ENCODE data around the gene KLK1. TPM values are rescaled to one million over a fixed set of nuclear protein-coding genes. Genes with fewer than 3 reads are reported as not detected.
A peak's percentile ranks its signal among the peaks of the same experiment; 100 is the strongest.

The KLK1 gene
- not detected for polyA plus RNA-seq (2013, experiment 1 of 2; ENCODE audit: insufficient read length)
- 0.20 TPM for polyA plus RNA-seq (2013, experiment 2 of 2; ENCODE audit: insufficient read length)

DNA sequence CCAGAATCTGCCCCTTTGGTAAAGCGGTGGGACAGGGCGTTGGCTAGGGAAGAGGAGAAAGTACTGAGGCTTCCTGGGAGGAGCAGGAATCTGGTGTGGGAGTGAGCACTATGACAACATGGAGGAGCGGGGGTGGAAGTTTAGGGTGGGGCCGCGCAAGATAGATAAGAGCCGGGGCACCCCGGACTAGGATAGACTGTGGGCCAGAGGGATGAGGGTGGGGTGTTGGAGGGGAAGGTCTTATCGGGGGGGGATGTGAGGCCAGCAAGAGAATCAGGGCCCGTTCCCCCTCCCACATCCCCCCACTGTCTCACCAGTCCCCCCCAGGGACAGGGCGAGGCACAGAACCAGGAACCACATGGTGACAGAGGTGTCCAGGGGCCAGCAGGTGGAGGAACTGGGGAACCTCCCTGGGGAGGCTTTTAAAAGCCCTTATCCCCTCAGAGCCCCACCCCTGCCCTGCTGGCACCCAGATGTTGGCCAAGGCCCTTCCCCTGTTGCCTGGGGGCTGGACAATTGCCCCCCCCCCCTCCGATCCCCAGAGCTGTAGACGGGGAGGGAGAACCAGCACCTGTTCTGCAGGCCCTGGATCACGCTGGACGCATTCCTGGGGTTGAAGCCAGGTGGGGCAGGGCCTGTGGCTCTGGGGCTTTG is at the start of gene KLK1:
Gene KLK1 (minus strand): TSS at position 399 of the 654 bp plus-strand sequence. CDS start 39 bp downstream, at position 360.
- DNase-seq = no peak

DNA sequence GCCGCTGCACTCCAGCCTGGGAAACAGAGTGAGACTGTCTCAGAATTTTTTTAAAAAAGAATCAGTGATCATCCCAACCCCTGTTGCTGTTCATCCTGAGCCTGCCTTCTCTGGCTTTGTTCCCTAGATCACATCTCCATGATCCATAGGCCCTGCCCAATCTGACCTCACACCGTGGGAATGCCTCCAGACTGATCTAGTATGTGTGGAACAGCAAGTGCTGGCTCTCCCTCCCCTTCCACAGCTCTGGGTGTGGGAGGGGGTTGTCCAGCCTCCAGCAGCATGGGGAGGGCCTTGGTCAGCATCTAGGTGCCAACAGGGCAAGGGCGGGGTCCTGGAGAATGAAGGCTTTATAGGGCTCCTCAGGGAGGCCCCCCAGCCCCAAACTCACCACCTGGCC is 49.5 kb upstream of the KLK1 start, which contains the start of gene KLK2:
Gene KLK2 (plus strand): TSS at position 384 of the 400 bp plus-strand sequence. CDS start 35 bp downstream, outside the sequence.
- no peak for DNase-seq

DNA sequence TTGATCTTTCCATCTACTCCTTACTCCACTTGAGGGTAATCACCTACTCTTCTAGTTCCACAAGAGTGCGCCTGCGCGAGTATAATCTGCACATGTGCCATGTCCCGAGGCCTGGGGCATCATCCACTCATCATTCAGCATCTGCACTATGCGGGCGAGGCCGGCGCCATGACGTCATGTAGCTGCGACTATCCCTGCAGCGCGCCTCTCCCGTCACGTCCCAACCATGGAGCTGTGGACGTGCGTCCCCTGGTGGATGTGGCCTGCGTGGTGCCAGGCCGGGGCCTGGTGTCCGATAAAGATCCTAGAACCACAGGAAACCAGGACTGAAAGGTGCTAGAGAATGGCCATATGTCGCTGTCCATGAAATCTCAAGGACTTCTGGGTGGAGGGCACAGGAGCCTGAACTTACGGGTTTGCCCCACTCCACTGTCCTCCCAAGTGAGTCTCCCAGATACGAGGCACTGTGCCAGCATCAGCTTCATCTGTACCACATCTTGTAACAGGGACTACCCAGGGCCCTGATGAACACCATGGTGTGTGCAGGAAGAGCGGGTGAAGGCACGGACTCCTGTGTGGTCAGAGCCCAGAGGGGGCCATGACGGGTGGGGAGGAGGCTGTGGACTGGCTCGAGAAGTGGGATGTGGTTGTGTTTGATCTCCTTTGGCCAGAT is 47.0 kb upstream of the KLK1 start:
- DNase-seq = peak; percentile 2

DNA sequence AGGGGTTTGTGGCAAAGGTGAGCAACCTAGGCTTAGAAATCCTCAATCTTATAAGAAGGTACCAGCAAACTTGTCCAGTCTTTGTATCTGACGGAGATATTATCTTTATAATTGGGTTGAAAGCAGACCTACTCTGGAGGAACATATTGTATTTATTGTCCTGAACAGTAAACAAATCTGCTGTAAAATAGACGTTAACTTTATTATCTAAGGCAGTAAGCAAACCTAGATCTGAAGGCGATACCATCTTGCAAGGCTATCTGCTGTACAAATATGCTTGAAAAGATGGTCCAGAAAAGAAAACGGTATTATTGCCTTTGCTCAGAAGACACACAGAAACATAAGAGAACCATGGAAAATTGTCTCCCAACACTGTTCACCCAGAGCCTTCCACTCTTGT is 45.9 kb upstream of the KLK1 start:
- no peak for DNase-seq

DNA sequence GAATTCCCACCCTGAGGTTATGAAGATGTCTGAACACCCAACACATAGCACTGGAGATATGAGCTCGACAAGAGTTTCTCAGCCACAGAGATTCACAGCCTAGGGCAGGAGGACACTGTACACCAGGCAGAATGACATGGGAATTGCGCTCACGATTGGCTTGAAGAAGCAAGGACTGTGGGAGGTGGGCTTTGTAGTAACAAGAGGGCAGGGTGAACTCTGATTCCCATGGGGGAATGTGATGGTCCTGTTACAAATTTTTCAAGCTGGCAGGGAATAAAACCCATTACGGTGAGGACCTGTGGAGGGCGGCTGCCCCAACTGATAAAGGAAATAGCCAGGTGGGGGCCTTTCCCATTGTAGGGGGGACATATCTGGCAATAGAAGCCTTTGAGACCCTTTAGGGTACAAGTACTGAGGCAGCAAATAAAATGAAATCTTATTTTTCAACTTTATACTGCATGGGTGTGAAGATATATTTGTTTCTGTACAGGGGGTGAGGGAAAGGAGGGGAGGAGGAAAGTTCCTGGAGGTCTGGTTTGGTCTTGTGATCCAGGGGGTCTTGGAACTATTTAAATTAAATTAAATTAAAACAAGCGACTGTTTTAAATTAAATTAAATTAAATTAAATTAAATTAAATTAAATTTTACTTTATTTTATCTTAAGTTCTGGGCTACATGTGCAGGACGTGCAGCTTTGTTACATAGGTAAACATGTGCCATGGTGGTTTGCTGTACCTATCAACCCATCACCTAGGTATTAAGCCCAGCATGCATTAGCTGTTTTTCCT is 38.1 kb upstream of the KLK1 start:
- no peak for DNase-seq

DNA sequence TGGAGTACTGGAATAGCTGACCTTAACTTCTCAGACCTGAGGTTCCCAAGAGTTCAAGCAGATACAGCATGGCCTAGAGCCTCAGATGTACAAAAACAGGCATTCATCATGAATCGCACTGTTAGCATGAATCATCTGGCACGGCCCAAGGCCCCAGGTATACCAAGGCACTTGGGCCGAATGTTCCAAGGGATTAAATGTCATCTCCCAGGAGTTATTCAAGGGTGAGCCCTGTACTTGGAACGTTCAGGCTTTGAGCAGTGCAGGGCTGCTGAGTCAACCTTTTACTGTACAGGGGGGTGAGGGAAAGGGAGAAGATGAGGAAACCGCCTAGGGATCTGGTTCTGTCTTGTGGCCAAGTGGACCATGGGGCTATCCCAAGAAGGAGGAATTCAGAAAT is 37.4 kb upstream of the KLK1 start:
- DNase-seq = no peak

DNA sequence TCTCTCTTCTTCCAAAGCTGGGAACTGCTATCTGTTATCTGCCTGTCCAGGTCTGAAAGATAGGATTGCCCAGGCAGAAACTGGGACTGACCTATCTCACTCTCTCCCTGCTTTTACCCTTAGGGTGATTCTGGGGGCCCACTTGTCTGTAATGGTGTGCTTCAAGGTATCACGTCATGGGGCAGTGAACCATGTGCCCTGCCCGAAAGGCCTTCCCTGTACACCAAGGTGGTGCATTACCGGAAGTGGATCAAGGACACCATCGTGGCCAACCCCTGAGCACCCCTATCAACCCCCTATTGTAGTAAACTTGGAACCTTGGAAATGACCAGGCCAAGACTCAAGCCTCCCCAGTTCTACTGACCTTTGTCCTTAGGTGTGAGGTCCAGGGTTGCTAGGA is 36.3 kb upstream of the KLK1 start:
- DNase-seq = no peak

DNA sequence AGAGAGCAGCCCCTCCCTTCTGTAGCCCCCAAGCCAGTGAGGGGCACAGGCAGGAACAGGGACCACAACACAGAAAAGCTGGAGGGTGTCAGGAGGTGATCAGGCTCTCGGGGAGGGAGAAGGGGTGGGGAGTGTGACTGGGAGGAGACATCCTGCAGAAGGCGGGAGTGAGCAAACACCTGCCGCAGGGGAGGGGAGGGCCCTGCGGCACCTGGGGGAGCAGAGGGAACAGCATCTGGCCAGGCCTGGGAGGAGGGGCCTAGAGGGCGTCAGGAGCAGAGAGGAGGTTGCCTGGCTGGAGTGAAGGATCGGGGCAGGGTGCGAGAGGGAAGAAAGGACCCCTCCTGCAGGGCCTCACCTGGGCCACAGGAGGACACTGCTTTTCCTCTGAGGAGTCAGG is 35.3 kb upstream of the KLK1 start:
- DNase-seq = no peak

DNA sequence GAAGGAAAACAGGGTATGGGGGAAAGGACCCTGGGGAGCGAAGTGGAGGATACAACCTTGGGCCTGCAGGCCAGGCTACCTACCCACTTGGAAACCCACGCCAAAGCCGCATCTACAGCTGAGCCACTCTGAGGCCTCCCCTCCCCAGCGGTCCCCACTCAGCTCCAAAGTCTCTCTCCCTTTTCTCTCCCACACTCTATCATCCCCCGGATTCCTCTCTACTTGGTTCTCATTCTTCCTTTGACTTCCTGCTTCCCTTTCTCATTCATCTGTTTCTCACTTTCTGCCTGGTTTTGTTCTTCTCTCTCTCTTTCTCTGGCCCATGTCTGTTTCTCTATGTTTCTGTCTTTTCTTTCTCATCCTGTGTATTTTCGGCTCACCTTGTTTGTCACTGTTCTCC is 33.8 kb upstream of the KLK1 start:
- DNase-seq = no peak

DNA sequence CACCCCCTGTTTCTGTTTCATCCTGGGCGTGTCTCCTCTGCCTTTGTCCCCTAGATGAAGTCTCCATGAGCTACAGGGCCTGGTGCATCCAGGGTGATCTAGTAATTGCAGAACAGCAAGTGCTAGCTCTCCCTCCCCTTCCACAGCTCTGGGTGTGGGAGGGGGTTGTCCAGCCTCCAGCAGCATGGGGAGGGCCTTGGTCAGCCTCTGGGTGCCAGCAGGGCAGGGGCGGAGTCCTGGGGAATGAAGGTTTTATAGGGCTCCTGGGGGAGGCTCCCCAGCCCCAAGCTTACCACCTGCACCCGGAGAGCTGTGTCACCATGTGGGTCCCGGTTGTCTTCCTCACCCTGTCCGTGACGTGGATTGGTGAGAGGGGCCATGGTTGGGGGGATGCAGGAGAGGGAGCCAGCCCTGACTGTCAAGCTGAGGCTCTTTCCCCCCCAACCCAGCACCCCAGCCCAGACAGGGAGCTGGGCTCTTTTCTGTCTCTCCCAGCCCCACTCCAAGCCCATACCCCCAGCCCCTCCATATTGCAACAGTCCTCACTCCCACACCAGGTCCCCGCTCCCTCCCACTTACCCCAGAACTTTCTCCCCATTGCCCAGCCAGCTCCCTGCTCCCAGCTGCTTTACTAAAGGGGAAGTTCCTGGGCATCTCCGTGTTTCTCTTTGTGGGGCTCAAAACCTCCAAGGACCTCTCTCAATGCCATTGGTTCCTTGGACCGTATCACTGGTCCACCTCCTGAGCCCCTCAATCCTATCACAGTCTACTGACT is 31.2 kb upstream of the KLK1 start, which contains the start of gene KLK3:
Gene KLK3 (plus strand): TSS at position 280 of the 775 bp plus-strand sequence. CDS start 41 bp downstream, at position 321.
- no peak for DNase-seq

DNA sequence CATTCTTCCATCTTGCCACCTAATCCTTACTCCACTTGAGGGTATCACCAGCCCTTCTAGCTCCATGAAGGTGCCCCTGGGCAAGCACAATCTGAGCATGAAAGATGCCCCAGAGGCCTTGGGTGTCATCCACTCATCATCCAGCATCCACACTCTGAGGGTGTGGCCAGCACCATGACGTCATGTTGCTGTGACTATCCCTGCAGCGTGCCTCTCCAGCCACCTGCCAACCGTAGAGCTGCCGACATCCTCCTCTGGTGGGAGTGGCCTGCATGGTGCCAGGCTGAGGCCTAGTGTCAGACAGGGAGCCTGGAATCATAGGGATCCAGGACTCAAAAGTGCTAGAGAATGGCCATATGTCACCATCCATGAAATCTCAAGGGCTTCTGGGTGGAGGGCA is 28.0 kb upstream of the KLK1 start:
- DNase-seq = no peak

DNA sequence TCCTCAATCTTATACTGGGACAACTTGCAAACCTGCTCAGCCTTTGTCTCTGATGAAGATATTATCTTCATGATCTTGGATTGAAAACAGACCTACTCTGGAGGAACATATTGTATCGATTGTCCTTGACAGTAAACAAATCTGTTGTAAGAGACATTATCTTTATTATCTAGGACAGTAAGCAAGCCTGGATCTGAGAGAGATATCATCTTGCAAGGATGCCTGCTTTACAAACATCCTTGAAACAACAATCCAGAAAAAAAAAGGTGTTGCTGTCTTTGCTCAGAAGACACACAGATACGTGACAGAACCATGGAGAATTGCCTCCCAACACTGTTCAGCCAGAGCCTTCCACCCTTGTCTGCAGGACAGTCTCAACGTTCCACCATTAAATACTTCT is 27.2 kb upstream of the KLK1 start:
- no peak for DNase-seq

DNA sequence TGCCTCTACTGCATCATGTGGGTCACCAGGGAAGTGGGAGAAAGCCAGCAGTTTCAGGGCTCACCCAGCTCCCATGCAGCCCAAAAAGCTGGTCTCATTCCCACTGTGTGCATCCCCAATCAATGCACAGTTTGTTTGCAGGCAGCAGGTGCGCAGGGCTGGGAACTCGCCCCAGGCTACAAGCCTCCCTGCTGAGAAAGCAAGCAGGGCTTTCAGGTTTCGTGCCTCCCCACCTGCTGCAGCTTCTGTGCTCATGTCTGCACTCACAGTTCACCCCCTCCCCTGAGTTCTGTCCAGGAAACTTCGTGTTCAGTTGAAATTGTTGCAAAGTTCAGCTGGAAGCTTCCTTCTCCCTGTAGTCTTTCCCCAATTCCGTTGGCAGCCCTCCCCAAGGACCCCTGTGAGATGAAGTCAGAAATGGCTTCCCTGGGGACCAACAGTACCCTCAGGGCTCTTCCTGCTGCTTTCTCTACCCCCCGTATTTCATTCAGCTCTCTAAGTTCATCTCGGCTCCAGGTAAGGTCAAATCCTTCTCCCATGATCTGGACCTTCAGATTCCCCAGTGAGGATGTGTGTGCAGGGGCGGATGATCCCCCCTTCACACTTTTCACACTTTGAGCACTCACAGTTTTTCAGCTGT is 20.8 kb upstream of the KLK1 start:
- no peak for DNase-seq

DNA sequence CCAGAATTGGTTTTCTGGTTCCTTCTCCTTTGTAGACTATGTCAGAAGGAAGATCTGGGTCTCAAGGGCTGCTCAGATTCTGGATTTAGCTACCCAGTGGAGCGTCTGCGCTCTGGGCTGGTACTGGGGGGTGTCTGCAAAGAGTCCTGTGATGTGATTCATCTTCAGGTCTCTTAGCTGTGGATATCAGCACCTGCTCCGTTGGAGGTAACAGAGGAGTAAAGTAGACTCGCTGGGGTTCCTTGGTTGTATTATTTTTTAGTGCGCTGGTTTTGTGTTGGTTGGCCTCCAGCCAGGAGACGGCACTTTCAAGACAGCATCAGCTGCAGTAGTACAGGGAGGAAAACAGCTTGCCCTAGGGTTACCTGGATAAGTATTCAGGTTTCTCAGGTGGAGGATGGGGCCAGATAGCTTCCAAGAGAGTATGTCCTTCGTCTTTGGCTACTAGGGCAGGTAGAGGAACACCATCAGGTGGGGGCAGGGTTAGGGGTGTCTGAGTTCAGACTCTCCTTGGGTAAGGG is 20.2 kb upstream of the KLK1 start:
- no peak for DNase-seq

DNA sequence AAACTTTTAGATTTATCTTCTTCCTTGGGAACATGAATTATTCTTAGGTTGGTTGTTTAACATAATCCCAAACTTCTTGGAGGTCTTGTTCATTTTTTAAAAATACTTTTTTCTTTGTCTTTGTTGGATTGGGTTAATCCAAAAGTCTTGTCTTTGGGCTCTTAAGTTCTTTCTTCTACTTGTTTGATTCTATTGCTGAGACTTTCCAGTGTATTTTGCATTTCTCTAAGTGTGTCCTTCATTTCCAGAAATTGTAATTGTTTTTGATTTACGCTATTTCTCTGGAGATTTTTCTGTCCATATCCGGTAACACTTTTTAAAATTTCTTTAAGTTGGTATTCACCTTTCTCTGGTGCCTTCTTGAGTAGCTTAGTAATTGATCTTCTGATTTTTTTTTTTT is 19.6 kb upstream of the KLK1 start:
- DNase-seq = no peak

DNA sequence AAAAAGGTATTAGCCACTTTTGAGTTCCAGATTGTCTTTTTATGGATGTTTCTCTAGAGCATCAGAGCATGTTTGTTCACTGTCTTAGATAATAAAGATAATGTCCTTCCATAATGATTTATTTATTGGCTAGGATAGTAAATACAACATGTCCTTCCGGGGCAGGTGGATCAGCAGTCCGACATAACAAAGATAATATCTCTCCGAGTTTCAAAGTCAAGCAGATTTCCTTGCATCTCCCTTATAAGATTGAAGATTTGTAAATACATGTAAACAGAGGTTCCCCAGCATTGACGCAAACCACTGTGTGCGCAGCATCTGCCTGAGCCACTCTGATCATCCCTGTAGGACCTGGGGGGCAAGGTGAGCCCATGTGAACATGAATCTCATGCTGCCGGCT is 18.5 kb upstream of the KLK1 start:
- no peak for DNase-seq

DNA sequence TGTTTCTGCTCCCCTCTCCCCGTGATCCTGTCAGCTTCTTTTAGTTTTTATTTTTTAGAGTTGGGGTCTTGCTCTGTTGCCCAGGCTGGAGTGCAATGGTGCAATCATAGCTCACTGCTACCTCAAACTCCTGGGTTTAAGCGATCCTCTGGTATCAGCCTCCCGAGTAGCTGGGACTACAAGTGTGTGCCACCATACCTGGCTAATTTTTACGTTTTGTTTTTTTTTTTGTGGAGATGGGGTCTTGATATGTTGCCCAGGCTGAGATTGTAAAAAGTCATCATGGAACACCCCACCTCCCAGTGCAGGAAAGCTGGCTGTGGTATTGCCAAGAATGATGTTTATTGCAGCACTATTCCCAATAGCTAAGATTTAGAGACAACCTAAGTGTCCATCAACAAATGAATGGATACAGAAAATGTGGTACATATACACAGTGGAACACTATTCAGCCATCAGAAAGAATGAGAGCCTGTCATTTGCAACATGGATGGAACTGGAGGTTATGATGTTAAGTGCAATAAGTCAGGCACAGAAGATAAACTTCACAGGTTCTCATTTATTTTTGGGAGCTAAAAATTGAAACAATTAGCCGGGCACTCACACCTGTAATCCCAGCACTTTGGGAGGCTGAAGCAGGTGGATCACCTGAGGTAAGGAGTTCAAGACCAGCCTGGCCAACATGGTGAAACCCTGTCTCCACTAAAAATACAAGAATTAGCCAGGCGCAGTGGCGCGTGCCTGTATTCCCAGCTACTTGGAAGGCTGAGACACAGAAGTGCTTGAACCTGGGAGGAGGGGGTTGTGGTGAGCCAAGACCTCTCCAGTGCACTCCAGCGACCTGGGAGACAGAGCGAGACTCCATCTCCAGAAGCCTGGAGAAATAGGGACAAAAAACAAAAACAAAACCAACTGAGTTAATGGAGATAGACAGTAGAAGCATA is 16.4 kb upstream of the KLK1 start:
- no peak for DNase-seq

DNA sequence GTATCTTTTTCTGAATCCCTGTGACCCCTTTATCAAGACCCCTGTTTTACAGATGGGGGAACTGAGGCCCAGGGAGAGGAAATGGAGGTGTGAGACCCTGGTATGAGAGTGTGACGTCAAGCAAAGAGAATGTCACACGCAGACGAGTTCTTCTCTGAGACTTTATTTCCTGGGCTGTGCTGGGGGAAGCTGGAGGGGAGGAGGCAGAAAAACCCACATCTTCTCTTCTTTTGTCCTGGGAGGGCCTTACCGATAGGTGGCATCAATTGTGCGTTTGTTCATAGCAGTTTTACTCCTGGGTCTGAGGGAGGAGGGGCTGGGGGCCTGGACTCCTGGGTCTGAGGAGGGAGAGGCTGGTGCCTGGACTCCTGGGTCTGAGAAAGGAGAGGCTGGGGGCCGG is 14.7 kb upstream of the KLK1 start:
- no peak for DNase-seq

DNA sequence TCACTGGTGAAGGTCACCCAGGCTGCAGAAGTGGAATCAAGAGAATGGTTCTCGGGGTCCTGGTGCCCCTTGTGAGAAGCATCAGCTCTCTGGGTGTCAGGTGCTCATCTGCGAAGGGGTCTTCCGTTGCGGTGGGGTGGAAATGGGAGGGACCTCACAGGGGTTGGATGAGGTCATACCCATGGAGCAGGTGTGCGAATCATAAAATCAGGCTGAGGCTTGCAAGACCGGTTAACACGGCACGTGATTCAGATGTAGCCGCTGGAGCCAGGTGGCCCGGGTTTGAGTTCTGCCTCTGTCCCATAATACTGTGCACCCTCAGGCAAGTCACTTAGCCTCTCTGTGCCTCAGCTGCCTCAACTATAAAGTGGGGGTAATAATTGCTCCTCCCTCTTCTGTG is 13.7 kb upstream of the KLK1 start:
- DNase-seq = no peak

DNA sequence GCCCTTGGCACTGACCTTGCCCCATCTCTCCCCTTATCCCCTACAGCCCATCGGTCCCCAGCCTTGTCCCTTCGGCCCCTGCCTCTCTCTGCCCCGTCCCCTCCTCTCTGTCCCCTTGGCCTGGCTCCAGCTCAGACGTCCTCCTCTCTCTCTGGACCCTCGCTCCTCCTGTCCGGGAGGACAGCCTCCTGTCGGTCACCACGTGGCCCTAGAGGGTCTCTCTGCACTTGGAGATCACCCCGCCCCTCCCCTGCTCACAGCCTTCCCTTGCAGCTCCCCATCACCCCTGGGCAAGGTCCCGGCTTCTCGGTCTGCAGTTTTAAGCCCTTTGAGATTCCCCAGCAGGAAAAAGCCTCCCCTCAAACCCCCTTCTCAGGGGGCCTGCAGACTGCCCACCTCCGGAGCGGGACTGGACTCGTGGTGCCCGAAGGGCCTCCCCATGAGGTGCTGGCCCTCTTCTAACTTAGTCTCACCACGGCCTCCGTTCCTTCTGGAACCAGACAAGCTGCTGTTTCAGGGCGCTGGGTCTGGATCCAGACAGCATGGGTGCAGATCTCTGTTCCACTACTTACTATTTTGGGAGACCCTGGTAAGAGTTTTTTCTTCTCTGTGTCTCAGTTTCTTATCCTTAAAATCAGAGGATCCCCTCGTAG is 13.1 kb upstream of the KLK1 start:
- DNase-seq = no peak

Measured in fibroblast of skin of scalp (primary cell).